A549 (cell line): ENCODE results near the gene EIF4G1.

ENCODE experiments used
- CTCF ChIP-seq: fragments of >200 bp; sonication (Bioruptor Twin); formaldehyde crosslinking; IDR thresholded peaks from 3 replicates; pipeline ENCODE4 v1.5.1; 2016
- MAX ChIP-seq: IDR thresholded peaks from 2 replicates; pipeline ENCODE4 v1.6.1; 2012
- PBX3 ChIP-seq: IDR thresholded peaks from 2 replicates; pipeline ENCODE4 v1.6.1; 2012
- REST ChIP-seq: fragments of 200-600 bp; sonication (generic); IDR thresholded peaks from 2 replicates; pipeline ENCODE4 v1.6.1; 2016; ENCODE audit warnings: antibody characterized with exemption, mild to moderate bottlenecking, moderate library complexity
- RNF2 ChIP-seq: fragments of 200-600 bp; sonication (generic); IDR thresholded peaks from 2 replicates; pipeline ENCODE4 v1.6.1; 2016; ENCODE audit warnings: low read depth, mild to moderate bottlenecking, antibody characterized with exemption, moderate library complexity, borderline replicate concordance

- no peak for TF ChIP-seq REST
- no peak for TF ChIP-seq CTCF
- TF ChIP-seq PBX3, result no peak
- TF ChIP-seq MAX, result no peak
- no peak for TF ChIP-seq RNF2
Measured at GRCh38 chr3:184323696-184324095, 9.3 kb downstream of the EIF4G1 start.
